ENCODE measurements around the gene COG5.
A peak's percentile ranks its signal among the peaks of the same experiment; 100 is the strongest.

Gene COG5

DNA sequence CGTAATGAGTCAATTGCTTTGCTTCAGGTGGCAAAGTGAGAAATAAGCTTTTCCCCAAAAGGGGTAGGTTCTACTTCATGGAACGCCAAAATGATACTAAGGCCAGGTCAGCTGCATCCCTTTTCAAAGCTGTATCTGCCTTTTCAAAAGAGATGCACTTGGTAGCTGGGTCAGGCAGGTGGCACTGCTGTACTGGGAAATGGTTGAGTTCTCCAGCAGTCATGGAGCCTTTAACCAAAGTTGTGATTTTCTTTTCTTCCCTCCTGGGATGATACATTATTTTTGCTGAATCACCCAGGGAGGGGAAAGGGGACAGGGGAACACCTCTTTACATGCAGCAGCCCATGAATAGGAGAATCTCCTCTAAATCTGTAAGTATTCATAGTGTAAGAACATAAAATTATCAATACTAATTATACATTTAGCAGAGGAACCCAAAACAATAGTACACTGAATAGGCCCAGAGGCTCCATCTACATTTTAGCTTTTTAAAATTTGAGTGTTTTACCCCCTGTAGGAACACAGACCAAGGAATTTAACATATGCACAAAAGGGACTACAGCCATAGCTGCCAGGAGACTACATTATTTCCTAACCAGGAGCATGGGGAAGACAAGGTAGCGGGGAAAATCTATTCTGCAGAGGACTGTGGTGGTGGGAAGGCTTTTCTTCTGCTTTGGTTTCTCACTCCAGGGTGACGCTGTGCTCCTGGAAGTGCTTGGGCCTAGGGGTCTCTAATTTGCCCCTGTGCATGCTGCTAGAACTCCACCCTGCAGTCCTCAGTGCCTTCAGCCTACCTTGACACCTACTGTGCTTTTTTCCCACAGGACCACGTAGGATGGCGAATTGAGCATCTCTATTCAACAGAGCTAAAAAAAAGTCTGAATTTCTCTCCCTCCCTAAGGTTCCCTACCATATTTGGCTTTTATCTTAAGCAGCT, 100.3 kb downstream of the COG5 start:
- peak; percentile 77 for DNase-seq (ENCODE audit: low read depth)

DNA sequence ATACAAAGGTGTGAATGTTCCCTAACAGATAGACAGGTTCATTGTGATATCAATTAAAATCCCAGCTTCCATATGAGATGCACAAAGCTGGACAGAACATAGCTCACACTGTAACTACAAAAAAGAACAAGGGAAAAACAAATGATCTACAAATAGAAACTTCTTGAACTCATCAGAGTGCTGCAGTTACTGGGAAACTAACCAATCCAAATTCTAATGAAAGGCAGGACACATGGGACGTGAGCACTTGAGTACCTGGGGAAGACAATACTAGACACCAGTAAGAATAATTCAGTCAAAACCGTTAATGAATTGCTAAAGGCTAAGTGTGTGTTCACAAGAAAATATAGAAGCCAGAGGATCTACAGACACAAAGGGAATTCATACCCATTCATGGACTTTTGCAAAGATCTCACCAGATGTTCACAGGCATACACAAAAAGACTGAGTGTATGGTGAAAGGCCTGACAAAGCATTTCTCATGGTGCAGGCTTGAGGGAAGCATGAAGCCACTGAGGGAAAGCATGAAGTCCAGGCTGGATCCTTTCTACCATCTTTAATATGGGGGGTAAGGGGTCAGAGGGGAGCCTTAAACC, 101.7 kb downstream of the COG5 start:
- DNase-seq (ENCODE audit: low read depth), result no peak

DNA sequence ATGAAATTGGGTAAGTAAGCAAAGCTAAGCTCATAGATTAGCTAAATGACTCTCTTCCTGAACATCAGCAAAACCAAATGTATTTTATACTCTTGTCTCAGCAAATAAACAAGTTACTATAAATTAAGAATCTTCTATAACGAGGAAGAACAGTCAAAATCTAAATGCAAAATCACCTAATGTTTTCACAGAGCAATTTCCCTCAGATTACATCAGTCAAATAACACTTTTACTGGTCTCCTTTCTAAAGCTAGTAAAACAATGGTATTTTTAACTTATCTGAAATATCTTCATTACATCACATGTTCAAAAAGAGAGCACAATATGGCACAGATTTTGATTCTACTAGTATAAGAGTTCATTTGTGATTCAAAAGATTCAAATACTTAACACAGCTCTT, 110.3 kb downstream of the COG5 start:
- DNase-seq (ENCODE audit: low read depth), result no peak

DNA sequence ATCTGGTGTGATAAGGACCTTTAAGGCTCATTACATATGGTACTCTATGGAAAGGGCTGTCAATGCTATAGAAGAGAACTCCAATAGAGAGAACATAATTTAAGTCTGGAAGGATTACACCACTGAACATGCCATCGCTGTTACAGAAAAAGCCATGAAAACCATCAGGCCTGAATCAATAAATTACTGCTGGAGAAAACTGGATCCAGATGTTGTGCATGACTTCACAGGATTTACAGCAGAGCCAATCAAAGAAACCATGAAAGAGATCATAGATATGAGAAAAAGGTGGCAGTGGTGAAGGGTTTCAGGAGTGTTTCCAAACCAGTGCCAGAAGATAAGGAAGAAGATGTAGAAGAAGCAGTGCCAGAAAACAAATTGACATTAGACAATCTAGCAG, 112.8 kb downstream of the COG5 start:
- no peak for DNase-seq (ENCODE audit: low read depth)

DNA sequence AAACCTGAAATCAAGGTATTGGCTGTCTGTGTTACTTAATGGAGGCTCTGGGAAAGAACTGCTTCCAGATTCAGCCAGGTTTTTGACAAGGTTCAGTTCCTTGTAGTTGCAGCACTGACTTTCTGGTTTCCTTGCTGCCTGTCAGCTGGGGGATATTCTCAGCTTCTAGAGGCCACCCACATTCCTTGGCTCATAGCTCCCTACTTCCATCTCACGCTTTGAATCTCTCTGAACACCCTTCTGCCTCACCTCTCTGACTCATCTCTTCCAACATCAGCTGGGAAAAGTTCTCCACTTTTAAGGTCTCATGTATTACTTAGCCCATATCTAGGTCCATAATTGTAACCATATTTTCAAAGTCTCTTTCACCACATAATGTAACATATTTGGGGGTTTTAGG, 116.7 kb downstream of the COG5 start:
- DNase-seq (ENCODE audit: low read depth), result peak; percentile 63

DNA sequence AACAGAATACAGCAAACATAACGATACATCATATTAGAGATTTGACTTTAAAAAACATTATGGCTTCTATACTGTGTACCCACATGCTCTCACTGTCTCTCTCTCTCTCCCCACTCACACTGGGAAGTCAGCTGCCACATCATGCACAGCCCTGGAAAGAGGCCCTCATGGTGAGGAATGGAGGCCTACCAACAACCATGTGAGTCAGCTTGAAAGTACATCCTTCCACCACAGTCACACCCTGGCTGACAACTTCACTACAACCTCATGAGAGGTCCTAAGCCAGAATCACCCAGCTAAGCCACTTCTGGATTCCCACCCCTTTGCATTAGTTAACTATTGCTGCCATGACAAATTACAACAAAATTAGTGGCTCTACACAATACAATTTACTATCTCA, 117.2 kb downstream of the COG5 start:
- peak; percentile 72 for DNase-seq (ENCODE audit: low read depth)

DNA sequence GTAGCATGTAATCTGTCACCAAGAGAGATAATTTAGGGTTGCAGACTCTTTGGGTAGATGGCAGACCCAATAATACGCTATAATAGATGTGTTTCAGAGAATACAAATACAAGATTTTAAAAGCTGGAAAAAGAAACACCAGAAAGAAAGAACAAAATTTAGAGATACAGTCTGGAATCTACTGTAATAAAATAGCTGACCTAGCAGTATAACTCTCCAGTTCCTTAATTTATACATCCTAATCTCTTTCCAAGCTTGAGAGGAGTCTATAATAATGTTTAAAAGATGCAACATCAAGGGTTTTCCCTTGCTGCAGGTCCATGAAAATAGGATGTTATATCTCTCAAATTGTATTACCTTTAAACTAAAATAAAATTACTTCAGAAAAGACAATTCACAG, 121.0 kb downstream of the COG5 start:
- DNase-seq (ENCODE audit: low read depth), result no peak

DNA sequence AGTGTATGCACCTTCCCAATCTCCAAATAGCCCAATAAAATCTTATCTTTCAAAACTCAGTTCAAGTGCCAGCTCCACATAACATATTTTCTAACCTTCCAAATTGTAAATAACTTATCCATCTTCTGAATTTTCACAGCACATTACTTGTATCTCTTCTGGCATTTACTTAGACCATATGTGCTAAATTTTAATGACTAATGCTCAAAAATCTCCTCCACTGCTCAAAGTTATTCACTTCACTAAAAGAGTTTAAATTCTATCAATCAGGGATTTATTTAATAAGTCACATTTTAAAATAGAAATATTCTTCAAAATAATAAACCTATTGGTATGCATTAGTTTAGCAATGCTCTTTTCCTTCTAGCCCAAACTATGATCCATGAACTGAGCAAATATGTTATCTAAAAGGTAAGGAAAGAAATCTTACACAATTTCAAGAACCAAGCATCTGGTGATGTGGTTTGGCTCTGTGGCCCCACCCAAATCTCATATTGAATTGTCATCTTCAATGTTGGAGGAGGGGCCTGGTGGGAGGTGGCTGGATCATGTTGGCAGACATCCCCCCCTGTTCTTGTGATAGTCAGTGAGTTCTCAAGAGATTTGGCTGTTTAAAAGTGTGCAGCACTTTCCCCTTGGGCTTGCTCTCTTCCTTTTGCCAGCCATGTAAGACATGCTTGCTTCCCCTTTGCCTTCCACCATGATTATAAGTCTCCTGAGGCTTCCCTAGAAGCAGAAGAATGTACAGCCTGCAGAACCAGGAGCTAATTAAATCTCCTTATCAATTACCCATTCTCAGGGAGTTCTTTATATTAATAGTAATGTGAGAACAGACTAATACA, 121.9 kb downstream of the COG5 start:
- DNase-seq (ENCODE audit: low read depth), result no peak

- no peak for DNase-seq (ENCODE audit: low read depth)
Observed at GRCh38 chr7:107439025-107439424, 124.7 kb downstream of the COG5 start.

DNA sequence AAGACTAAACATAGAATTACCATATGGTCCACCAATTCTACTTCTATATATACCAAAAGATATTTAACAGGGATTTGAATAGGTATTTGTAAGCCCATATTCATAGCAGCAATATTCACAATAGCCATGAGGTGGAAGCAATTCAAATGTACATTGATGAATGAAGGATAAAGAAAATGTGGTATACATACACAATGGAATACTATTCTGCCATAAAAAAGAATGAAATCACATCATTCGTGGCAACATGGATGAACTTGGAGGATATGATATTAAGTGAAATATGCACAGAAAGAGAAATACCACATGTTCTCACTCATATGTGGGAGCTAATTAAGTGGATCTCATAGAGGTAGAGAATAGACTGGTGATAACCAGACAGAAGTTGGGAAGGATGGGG, 128.0 kb downstream of the COG5 start:
- no peak for DNase-seq (ENCODE audit: low read depth)

- no peak for DNase-seq (ENCODE audit: low read depth)
Observed at GRCh38 chr7:107432261-107432660, 131.5 kb downstream of the COG5 start.

DNA sequence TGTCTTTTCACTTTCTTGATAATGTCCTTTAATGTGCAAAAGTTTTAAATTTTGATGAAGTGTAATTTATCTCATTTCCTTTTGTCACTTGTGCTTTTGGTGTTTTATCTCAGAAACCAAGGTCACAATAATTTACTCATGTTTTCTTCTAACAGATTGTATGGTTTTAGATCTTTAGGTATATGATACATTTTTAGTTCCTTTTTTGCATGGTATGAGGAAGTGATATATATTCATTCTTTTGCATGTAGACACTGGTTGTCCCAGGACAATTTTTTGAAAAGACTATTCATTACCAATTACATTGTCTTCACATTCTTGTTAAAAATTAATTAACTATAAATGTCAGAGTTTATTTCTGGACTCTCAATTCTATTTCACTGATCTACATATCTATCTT, 133.7 kb downstream of the COG5 start:
- DNase-seq (ENCODE audit: low read depth), result no peak

GRCh38 chr7:107428642-107429041, 135.1 kb downstream of the COG5 start:
- DNase-seq (ENCODE audit: low read depth), result no peak

DNA sequence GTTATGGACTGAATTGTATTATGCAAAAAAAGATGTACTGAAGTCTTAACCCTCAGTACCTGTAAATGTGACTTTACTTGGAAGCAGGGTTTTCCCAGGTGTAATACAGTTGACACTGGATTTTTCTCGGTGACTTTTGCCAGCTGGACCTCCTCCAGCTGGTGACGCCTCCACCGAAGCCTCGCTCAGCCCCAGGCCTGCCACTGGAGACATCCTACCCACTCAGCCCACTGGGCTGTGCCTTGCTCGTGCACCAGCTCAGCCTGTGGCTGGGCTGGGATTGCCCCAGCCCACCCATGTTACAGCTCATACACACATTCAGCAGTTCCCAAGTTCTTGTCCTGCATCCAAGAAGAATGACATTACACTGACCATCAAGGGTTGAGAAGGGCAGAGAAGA, 136.3 kb downstream of the COG5 start:
- DNase-seq (ENCODE audit: low read depth), result no peak

DNA sequence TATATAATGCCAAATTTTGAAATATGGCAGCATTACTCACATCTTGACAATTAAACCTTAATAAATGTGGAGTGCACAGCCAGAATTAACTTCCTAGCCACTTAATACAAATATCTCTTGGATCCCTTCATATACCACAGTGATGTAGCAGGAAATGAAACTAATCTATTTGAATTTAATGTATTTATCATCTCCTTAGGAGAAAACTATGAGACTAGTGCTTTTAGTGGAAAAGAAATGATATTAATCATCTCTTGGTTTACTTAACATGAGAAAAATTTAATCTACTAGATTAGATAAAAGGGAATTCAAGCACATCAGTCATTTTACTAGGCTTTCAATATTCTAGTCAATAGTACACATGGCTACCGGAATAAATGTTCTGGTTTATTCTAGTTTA, 149.5 kb downstream of the COG5 start:
- no peak for DNase-seq (ENCODE audit: low read depth)

- no peak for DNase-seq (ENCODE audit: low read depth)
Observed at GRCh38 chr7:107408349-107408748, 155.4 kb downstream of the COG5 start.

- no peak for DNase-seq (ENCODE audit: low read depth)
Observed at GRCh38 chr7:107405559-107405958, 158.2 kb downstream of the COG5 start.

- no peak for DNase-seq (ENCODE audit: low read depth)
Observed at GRCh38 chr7:107404740-107405537, 158.8 kb downstream of the COG5 start.

- DNase-seq (ENCODE audit: low read depth), result no peak
Observed at GRCh38 chr7:107398161-107398560, 165.6 kb downstream of the COG5 start.

DNA sequence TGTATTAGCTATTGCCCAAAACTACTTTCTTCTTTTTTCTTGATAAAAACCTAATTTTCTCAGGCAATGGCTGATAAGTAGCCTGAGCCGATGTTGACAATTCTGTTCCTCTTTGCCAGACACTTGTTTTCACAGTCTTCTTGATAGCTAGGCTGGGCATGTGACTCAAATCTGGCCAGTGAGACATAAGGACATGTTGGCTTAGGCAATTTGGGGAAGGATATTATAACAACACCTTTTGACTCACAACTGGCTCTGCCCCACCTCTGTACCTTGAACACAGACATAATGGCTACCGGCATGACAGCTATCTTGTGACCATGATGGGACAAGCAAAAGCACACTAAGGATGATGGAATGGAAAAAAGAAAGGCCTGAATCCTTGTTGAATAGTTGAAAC, 166.7 kb downstream of the COG5 start:
- DNase-seq (ENCODE audit: low read depth), result no peak

DNA sequence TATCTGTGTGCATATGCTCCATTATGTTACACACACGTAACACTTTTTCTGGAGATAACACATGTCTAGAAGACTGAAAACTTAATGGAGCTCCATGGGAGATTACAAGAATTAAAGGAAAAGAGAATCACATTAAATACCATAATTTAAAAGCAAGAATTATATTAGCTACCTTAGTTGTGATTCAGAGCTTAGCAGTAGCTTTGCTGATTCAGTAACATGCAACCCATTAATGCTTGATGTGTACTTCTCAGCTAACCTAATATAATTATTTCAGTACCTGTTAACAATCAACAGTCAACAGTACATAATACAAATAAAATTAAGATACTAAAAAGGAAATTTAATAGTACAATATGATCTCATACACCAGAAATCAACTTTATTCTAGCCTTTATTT, 167.6 kb downstream of the COG5 start:
- no peak for DNase-seq (ENCODE audit: low read depth)

GRCh38 chr7:107394831-107395230, 168.9 kb downstream of the COG5 start:
- DNase-seq (ENCODE audit: low read depth), result peak; percentile 57

Data from ELR (cell line).